NK-92 treated with Interleukin-12 subunit alpha and Interleukin-12 subunit beta, amount 100 ng/mL, for 24 hours (cell line): Measurements from ENCODE around the gene KIF26B.
"Not testable (repeated sequence)": the region's sequence is repeated elsewhere in the genome, so short reads cannot be mapped to it uniquely, and the experiment has no call there.

Experiments used
- DNase-seq: peaks from one replicate; lab custom pipeline; 2025; lab: John Stamatoyannopoulos, UW

The KIF26B gene

DNA sequence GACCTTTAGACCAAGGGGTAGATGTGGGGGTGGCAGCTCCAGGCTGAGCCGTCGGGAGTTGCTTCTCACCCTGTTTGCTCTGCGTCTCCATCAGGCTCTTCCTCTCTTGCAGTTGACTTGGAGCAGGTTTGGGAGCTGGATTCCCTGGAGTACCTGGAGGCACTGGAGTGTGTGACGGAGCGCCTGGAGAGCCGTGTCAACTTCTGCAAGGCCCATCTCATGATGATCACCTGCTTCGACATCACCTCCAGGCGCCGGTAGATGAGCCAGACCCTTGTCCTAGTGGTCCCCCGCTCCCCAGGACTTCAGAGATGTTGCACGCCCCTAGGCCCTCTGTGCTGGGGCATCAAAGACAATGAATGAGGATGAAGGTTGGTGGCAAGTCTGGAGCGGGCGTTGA is 547.6 kb downstream of the KIF26B start:
- no peak for DNase-seq

DNA sequence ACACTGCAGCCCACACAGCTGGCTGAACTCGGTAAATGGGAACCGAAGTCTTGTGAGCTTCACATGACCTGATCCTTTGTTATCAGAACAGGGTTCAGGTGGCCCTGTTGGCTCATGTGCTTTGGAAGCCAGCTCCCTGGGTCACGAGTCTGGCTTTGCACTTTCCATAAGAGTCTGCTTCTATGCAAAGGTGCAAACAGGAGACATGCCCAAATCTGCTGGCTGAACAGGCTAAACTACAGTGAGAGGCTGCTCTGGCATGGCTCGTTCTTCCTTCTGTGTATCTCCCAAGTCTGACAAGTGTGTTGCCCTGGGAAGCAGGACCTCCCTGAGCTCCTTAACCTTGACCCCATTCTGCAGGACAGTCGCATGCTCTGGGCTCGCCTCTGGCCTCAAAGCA is 549.6 kb downstream of the KIF26B start:
- no peak for DNase-seq

DNA sequence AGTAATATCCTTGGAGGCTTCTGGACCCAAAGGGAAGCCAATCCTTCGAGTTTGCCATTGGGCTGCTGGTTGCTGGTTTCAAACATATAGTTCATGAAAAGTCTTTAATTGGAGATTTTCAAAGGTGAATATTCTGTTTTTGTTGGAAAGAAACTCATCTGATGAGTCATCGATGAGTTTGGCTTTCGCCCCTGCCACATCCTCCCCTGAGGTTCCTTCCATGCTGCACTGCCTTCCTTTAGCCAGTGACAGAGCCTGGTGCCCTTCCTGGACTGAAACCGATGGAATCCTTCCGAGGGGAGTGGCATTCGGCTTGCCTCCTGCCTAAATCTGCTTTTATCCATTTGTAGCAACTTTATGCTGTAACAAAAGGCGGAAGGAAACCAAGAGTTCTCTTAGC is 550.0 kb downstream of the KIF26B start:
- DNase-seq, result no peak

DNA sequence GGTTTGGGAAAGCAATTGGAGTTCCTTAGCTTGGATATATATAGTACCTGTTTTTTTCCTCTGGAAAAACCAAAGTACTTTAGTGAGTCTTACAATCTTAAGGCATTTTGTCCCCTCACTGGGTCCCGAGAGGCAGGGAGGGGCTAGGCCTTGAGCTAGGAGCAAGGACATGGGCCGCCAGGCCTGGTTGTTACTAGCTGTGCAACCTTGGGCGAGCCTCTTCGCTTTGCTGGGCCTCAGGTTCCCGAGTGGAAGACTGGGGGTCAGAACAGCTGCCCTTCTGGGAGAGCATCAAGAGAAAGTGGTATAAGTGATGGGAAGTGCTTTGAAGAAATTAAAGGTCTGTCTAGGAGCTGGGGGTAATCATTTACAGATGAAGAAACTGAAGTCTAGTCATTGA is 553.2 kb downstream of the KIF26B start:
- DNase-seq, result no peak

DNA sequence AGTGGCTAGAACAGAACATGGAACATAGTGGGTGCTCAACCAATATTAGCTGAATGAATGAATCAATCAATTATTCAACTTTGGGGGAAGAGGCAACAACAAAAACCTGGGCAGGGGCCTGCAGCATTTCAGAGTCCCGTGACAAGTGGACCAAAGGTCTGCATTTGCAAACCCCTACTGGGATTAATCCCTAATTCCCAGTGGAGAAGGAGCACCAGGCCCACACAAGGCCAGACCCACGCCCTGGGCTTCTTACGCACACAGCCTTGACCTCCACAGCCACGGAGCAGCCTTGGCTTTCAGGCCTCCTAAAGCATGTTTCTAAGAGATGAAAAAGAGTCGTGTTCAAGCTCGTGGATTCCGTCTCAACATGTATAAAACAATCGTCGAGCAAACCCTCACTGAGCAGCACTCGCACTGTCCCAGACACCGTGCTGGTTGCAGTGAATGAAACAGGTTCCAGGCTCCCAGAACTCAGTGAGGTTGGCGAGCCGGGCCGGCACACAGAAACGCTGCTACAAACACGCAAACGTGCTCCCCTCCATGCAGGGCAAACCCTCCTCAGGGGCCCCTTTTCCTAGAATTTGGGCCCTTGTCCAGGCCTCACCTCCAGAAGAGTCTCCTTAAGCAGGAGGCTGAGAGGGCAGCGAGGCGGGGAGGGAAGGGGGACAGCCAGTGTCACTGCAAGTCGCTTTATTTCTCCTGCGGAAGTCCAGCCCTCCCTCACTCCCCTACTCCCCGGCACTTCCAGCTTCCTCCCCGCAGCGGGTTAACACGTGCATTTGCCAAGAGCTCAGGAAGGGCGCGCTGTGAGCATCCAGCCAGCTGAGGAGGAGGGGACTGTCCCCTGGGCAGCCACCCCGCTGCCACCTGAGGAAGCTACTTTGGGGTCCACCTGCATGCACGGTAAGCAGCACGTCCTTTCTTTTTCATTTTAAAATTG is 556.4 kb downstream of the KIF26B start:
- DNase-seq, result no peak

DNA sequence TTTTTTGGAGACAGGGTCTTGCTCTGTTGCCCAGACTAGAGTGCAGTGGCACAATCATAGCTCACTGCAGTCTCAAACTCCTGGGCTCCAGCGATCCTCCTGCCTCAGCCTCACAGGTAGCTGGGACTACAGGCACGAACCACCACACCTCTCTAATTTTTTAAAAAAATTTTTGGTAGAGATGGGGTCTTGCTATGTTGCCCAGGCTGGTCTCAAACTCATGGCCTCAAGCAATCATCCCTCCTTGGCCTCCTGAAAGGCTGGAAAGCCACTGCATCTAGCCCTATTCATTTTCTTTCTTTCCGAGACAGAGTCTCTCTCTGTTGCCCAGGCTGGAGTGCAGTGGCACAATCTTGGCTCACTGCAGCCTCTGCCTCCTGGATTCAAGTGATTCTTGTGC is 559.2 kb downstream of the KIF26B start:
- not testable (repeated sequence) for DNase-seq

DNA sequence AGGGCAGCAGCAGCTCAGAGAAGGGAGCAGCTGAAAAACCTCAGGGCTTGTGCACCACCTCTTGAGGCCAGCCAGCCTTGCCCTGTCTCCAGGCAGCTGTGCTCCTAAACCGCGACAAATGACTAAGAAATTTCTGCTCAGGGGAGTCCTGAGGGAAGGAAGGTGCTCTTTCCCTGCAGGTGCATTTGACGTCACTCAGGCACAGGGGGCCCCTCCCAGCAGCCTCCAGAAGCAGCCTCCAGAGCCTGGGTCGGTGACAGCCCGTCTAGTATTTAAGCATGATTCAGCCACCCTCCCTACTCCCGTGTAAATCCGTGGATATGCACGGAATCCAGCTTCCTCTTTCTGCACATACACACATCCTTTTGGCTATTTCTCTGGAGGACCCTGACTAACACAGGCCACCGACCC is 560.5 kb downstream of the KIF26B start:
- DNase-seq, result no peak

DNA sequence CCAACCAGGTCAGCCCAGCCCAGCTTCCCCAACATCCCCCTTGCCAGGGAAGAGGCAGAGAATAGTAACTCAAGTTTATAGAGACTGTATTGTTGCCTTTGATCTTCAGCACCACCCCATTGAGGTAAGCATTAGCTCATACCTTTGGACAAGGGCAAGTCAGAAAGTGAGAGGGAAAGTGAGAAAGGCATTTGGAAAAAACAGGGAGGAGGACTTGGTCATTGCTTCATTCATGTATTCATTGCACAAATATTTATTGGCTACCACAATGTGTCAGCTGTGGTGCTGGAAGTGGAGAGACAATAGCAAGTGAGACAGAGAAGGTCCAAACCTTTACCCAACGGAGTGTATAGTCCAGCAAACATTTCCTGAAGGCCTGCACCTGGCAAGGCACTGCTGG is 561.2 kb downstream of the KIF26B start:
- no peak for DNase-seq

DNA sequence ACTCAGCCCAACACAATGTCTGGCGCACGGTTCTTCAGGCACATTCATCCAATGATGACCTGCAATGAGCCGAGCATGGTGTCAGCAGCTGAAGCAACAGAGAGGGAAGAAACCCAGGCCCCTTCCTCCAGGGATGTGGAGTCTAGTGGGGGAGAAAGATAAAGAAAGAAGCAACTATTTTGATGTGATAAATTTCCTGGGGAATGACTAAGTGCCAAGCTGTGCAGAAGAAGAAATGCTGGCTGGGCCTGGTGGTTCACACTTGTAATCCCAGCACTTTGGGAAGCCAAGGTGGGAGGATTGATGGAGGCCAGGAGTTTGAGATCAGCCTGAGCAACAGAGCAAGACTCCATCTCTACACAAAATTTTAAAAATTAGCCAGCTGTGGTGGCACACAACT is 561.8 kb downstream of the KIF26B start:
- no peak for DNase-seq

DNA sequence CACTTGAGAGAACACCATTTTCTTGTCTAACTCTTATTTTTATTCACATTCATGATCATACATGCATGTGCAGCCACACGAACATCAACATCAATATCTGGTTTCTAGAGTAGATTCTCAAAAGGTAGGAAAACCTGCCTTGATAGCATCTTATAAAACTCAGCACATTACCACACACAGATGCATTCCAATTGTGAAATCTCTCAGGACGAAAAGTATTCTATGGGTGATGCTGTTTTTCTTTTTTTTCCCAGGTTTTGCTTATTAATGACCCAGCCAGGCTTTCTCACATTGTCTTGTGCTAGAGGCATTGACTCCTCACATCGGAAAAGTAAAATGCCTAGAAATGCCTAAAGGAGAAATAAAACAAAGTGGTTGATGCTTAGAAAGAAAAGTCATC is 562.8 kb downstream of the KIF26B start:
- no peak for DNase-seq

DNA sequence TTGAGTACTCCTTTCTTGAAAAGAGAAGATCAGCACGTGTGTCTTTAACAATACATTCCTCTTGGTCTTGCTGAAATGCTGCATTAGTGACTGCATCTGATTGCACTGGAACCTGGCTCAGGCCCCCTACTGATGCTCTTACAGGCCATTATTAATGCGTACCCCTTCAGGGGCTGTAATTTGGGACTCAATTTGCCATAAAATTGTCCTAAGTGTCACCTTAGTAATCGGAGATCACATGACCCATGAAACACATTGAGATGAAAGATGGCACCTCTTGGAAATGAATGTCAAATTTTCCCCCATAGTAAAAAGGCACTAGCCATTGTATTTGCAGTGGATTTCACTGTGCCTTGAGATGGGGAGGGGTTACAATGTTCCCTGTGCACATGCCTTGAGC is 563.3 kb downstream of the KIF26B start:
- DNase-seq, result no peak

DNA sequence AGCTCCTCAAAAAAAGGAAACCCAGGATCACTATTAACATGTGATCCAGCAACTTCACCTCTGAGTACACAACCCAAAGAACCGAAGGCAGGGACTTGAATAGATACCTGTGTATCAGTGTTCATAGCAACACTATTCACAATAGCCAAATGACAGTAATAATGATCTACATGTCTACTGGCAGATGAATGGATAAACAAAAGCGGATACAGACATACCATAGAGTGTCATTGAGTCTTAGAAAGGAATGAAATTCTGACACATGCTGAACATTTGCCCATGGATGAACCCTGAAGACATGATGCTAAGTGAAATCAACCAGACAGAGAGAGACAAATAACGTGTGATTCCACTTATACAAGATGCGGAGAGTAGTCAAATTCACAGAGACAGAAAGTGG is 564.2 kb downstream of the KIF26B start:
- DNase-seq, result no peak

DNA sequence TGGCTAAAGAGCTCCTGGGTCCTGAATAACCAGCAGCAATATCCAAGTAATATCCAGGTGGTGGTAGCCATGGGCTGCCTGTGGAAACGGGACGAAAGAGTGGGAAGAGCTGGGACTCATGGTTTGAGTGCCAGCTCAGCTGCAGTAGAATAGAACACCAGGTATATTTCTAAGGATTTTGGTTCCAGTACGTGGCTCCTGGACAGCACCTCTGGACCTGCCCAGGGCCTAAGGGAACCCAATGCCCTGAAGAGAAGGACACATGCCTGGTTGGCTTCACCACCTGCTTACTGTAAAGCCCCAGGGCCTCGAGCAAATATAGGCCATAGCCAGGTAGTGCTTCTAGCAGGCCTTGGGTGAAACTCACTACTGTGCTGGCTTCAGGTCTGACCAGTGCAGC is 566.7 kb downstream of the KIF26B start:
- DNase-seq, result no peak

DNA sequence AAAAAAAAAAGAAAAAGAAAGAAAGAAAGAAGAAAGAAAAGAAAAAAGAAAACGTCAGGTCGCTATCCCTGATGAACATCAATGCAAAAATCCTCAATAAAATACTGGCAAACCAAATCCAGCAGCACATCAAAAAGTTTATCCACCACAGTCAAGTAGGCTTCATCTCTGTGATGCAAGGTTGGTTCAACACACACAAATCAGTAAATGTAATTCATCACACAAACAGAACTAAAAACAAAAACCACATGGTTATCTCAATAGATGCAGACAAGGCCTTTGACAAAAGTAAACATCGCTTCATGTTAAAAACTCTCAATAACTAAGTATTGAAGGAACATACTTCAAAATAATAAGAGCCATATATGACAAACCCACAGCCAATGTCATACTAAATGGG is 573.2 kb downstream of the KIF26B start:
- DNase-seq, result not testable (repeated sequence)

DNA sequence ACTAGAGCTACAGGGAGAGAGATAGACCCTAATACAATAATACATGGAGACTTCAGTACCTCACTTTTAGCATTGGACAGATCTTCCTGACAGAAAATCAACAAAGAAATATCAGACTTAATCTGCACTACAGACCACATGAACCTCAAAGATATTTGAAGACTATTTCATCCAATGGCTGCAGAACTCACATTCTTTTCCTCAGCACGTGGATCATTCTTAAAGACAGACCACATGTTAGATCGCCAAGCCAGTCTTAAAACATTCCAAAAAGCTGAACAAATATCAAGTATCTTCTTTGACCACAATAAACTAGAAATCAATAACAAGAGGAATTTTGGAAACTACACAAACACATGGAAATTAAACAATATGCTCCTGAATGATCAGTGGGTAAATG is 576.0 kb downstream of the KIF26B start:
- DNase-seq, result no peak

DNA sequence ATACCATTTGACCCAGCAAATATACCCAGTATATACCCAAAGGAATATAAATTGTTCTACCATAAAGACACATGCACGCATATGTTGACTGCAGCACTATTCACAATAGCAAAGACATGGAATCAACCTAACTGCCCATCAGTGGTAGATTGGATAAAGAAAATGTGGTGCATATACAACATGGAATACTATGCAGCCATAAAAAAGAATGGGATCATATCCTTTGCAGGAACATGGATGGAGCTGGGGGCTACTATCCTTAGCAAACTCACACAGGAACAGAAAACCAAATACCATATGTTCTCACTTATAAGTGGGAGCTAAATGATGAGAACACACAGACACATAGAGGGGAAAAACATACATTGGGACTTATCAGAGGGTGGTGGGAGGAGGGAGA is 585.6 kb downstream of the KIF26B start:
- DNase-seq, result not testable (repeated sequence)

DNA sequence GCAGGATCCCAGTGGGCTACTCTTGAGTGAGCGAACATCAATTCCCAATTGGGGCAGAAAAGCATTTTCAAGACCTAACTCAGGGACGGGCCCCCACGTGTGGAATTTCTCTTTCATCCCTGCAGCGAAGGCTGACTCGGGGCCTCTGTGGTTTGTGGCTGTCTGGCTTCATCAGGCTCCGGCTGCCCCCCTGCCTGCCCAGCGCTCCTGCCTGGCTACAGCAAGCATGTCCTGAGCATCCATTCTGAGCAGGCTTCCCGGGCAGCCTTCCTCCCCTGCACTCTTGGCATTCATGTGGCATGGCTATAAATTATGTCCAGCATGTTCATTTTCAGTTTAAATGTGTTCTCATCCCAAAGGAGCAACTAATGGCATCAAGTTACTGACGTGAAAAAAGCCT is 588.1 kb downstream of the KIF26B start:
- DNase-seq, result no peak

DNA sequence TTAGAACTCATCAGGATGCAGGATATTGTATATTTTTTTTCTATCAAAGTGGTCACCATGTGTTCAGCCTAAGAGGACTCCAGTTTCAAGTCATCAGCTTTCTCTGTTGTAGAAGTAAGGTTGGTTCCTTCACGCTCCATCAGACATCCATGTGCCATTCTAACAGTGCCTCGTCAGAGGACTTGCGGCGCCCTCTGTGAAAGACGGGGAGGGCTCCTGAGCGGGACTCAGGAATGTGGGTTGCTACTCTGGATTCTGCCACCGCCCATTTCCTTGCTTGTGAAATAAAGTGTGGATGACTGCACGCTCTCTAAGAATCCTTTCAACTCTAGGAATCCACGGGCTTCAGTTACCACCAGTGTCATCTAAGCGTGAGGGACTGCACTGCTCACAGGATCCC is 593.5 kb downstream of the KIF26B start:
- DNase-seq, result no peak

DNA sequence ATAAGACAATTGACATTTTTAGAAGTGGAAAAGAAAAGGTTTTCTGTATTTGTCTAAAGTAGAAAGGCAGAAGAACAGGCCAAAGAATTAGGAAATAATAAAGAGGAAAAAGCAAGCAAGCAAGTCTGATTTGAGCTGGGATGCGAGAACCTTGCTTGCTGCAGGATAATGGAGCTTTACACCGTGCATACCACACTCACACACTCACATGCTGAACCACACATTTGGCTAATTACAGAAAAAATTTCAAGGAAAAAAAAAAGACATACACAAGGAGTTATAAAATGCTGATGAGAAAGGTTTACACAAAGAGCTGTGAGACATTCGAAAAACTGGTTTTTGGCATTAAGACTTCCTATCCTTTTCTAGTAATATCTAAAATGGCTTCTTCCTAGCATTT is 593.9 kb downstream of the KIF26B start:
- DNase-seq, result no peak

DNA sequence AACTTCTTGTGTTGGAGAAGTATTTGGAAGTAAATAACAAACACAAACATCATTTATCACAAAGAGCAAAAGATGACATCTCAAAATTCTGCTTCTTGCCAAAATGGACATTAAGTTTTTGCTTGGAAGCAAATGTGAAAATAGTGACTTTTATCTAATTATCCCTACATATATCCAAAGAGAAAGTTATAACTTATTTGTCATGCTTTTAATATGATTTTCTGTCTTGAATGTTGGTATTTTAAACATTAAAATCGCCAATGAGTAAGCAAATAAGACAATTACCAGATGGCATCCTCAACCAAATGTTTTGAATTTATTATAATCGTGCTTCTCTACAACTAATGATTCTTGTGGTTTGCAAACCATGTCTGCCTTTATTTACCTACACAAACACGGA is 594.3 kb downstream of the KIF26B start:
- DNase-seq, result no peak

DNA sequence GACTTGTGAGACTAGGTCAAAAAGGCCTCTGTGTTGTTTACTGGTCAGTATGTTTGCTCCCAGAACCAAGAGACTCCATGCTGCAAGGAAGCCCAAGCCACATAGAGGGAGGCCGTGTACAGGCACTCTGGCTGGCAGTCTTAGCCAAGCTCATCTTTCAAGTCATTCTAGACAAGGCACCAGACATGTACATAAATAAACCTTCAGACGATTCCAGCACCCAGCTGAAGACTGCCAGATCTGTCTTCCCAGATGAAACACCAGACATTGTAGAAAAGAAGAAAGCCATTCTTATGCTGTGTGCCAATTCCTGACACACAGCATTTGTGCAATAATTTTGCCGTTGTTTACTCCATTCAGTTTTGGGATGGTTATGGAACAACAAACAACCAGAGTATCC is 595.5 kb downstream of the KIF26B start:
- DNase-seq, result no peak

DNA sequence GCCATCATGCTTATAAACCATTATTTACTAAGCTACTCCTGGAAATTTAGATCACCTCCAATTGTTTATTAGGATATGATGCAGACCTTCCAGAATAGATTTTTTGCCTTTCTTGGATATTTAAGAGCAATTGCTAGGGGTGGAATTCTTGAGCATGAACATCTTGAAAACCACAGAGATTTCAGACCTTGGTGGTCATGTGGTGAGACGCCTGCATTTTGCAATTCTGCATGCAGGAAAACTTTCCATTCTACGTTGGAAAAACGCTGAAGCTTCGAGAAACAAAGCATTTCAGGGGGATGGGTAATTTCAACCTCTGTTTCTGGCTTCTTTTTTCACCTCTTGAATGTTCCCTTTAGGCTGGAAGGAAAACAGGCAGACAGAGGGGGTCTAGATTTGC is 596.3 kb downstream of the KIF26B start:
- DNase-seq, result no peak

DNA sequence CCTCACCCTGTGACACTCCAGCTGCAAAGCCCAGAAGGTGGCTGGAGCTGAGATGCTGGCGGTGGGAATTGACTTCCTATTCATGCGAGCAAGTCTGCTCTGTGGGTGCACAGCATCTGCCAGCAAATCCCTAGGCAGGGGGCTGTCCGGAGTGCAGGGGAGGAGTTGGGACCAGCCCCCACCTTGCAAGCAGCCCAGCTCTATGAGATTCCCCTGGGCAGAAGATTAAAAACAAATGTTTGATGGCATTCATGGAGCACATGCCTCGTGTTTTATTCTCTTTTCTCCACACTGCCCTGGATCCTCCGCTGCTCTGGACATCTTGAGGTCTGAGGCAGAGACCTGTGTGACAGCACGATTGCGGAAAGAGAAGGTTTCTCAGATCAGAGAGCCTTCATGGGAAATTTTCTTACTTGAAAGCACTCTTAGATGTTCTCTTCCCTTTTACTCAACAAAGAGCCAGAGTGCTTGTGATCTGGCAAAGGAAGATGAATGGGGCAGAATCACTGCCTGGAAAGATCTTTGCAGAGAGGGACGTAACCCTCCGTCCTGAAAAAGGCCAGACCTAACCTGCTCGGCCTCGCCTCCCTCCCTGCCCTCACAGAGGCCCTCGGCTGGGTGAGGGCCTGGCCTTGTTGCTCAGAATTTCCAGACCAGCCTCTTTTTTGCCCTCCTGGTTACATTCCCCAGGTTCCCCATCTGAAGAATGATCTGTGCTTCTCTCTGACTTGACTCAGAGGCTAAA is 597.1 kb downstream of the KIF26B start:
- DNase-seq, result no peak
